Brain microvascular endothelial cell (primary cell): ENCODE measurements around the gene SH3GL1.

Experiments
- DNase-seq: peaks from one replicate; pipeline ENCODE4 v3.0.0-alpha.2; 2020
- H3K27ac ChIP-seq: fragments of 250-450 bp; sonication (Bioruptor Pico); 2 replicates; pipeline ENCODE4 v1.5.1; 2020; ENCODE audit warnings: mild to moderate bottlenecking, moderate library complexity
- H3K27me3 ChIP-seq: fragments of 250-450 bp; sonication (Bioruptor Pico); replicated peaks from 2 replicates; pipeline ENCODE4 v1.5.1; 2020; ENCODE audit warnings: mild to moderate bottlenecking
- H3K36me3 ChIP-seq: fragments of 250-450 bp; sonication (Bioruptor Pico); replicated peaks from 2 replicates; pipeline ENCODE4 v1.5.1; 2020; ENCODE audit warnings: mild to moderate bottlenecking
- H3K4me3 ChIP-seq: 2 replicates; pipeline ENCODE4 v1.5.1; 2011; ENCODE audit warnings: low read depth, mild to moderate bottlenecking, control low read depth, low read length, moderate library complexity
- CTCF ChIP-seq: IDR thresholded peaks from 2 replicates; pipeline ENCODE4 v1.5.1; 2011; ENCODE audit warnings: low read depth, mild to moderate bottlenecking, moderate library complexity, low read length, control low read depth, inconsistent platforms; ENCODE audit errors: missing control alignments
- in situ Hi-C: cut with HindIII; loops from 2 replicates; pipeline ENCODE4 v1.10.0; 2017; ENCODE audit warnings: low sequenced_read_pairs, low pct_ligation_motif_present

Gene SH3GL1

GRCh38 chr19:4319067-4319718 is 81.2 kb downstream of the SH3GL1 start:
- in situ Hi-C loops = no loop called here
- no peak for TF ChIP-seq CTCF
- peaks cover 4% of the 10 kb centered on the region for H3K36me3 ChIP-seq
- H3K27me3 ChIP-seq = no peaks in the 10 kb centered on the region
- no peak overlapping the region for H3K4me3 ChIP-seq
- no peak overlapping the region for H3K27ac ChIP-seq
- DNase-seq = no peak

GRCh38 chr19:4318460-4318859 is 81.9 kb downstream of the SH3GL1 start:
- H3K27ac ChIP-seq = no peak overlapping the region
- H3K36me3 ChIP-seq = peaks cover 4% of the 10 kb centered on the region
- no peak for DNase-seq
- H3K27me3 ChIP-seq = no peaks in the 10 kb centered on the region
- in situ Hi-C loops = no loop called here
- TF ChIP-seq CTCF = no peak
- no peak overlapping the region for H3K4me3 ChIP-seq

- in situ Hi-C loops = no loop called here
- no peak for DNase-seq
- Histone ChIP-seq H3K27me3 (no peaks in the 10 kb centered on the region), H3K27ac (no peak overlapping the region), H3K36me3 (peaks cover 5% of the 10 kb centered on the region), H3K4me3 (no peak overlapping the region)
- TF ChIP-seq CTCF = no peak
Measured at GRCh38 chr19:4316956-4317355, 83.4 kb downstream of the SH3GL1 start.

GRCh38 chr19:4313847-4314490 is 86.4 kb downstream of the SH3GL1 start:
- no peak for DNase-seq
- no peak overlapping the region for H3K27ac ChIP-seq
- no peak overlapping the region for H3K4me3 ChIP-seq
- no peaks in the 10 kb centered on the region for H3K27me3 ChIP-seq
- TF ChIP-seq CTCF = no peak
- in situ Hi-C loops = no loop called here
- peaks cover 16% of the 10 kb centered on the region for H3K36me3 ChIP-seq
